Kidney glomerular epithelial cell (primary cell): ENCODE data around the gene ADGRG6.

Experiments used
- DNase-seq: peaks from one replicate; lab custom pipeline; 2025; lab: John Stamatoyannopoulos, UW

The ADGRG6 gene

GRCh38 chr6:142489722-142490610 lies 188.2 kb downstream of the ADGRG6 start:
- no peak for DNase-seq
